Stomach smooth muscle (tissue), 2 donors: Measurements from ENCODE around the gene RAI14.
"Not testable (repeated sequence)": the region's sequence is repeated elsewhere in the genome, so short reads cannot be mapped to it uniquely, and the experiment has no call there.

Experiments used
- H3K27ac ChIP-seq: one replicate; pipeline ENCODE4 v1.7.0; 2013; ENCODE audit warnings: mild to moderate bottlenecking, low read length, inconsistent platforms
- H3K27me3 ChIP-seq, 2 donors: one replicate each; pipeline ENCODE4 v1.7.0; 2013; ENCODE audit warnings: low read length in 2 of 2; ENCODE audit not compliant: insufficient read depth in 2 of 2, control insufficient read depth in 1 of 2
- H3K36me3 ChIP-seq, 2 donors: one replicate each; pipeline ENCODE4 v1.7.0; 2013; ENCODE audit warnings: low read length in 2 of 2; ENCODE audit not compliant: control insufficient read depth in 2 of 2, insufficient read depth in 2 of 2
- H3K4me1 ChIP-seq: one replicate; pipeline ENCODE4 v1.7.0; 2013; ENCODE audit warnings: low read length; ENCODE audit not compliant: control insufficient read depth, insufficient read depth
- H3K4me3 ChIP-seq, 2 donors: one replicate each; pipeline ENCODE4 v1.7.0; 2013; ENCODE audit warnings: low read length in 2 of 2
- H3K9ac ChIP-seq, 2 donors: one replicate each; pipeline ENCODE4 v1.7.0; 2013; ENCODE audit warnings: low read length in 2 of 2, mild to moderate bottlenecking in 1 of 2
- H3K9me3 ChIP-seq, 2 donors: one replicate each; pipeline ENCODE4 v1.7.0; 2013; ENCODE audit warnings: low read length in 2 of 2; ENCODE audit not compliant: control insufficient read depth in 2 of 2
- donor health status: healthy.
- donor health status: Pancreatic carcinoma.

The RAI14 gene

DNA sequence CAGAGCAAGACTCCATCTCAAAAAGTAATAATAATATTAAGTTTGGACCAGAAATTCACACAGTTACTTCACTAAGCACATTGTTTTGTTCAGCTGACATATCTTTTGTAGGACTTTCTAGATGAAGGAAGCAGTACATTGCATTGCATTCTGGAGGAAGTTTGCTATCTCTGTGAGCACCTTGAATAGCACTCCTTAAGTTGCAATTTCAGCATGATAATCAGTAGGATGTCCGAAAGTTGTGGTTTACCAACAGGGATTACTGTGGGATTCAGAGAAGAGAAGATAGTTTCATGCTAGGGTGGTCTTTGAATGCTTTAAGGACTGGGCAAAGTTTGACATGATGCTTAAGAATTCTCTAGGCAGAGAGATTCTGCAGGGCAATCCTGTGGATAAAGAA, 164.5 kb downstream of the RAI14 start:
- Histone ChIP-seq H3K9ac (no peak overlapping the region), H3K4me3 (no peak overlapping the region), H3K27ac (no peak overlapping the region), H3K4me1 (no peaks in the 10 kb centered on the region), H3K36me3 (peaks cover 7 to 20% of the 10 kb centered on the region in 2 donors), H3K9me3 (no peaks in the 10 kb centered on the region), H3K27me3 (no peaks in the 10 kb centered on the region)

DNA sequence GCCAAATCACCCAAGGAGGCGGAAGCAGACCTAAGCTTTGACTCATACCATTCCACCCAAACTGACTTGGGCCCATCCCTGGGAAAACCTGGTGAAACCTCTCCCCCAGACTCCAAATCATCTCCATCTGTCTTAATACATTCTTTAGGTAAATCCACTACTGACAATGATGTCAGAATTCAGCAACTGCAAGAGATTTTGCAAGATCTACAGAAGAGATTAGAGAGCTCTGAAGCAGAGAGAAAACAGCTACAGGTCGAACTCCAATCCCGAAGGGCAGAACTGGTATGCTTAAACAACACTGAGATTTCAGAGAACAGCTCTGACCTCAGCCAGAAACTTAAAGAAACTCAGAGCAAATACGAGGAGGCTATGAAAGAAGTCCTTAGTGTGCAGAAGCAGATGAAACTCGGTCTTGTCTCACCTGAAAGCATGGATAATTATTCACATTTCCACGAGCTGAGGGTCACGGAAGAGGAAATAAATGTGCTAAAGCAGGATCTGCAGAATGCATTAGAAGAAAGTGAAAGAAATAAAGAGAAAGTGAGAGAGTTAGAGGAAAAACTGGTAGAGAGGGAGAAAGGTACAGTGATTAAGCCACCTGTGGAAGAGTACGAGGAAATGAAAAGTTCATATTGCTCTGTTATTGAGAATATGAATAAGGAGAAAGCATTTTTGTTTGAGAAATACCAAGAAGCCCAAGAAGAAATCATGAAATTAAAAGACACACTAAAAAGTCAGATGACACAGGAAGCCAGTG, 167.0 kb downstream of the RAI14 start:
- no peak overlapping the region for H3K9ac ChIP-seq
- H3K4me3 ChIP-seq = no peak overlapping the region
- H3K9me3 ChIP-seq = no peaks in the 10 kb centered on the region
- H3K36me3 ChIP-seq = peaks cover 19 to 40% of the 10 kb centered on the region in 2 donors
- H3K4me1 ChIP-seq = no peaks in the 10 kb centered on the region
- no peaks in the 10 kb centered on the region for H3K27me3 ChIP-seq
- no peak overlapping the region for H3K27ac ChIP-seq

DNA sequence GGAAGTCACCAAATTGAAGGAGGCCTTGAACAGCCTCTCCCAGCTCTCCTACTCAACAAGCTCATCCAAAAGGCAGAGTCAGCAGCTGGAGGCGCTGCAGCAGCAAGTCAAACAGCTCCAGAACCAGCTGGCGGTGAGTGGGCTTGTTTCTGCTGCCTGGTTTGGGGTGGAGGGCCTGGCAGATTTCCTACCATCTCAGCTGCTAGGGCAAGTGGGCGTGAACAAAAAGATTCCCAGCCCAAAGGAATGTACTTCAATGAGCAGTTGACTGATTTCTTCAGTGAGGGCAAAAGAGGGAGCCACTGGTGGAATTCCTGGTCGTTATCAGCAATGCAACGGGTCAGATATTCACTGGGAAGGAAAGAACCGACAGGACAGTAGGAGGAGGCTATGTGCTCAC, 170.2 kb downstream of the RAI14 start:
- peaks cover 32 to 53% of the 10 kb centered on the region in 2 donors for H3K36me3 ChIP-seq
- no peaks in the 10 kb centered on the region for H3K27me3 ChIP-seq
- no peak overlapping the region for H3K9ac ChIP-seq
- H3K9me3 ChIP-seq = no peaks in the 10 kb centered on the region
- no peak overlapping the region for H3K27ac ChIP-seq
- no peaks in the 10 kb centered on the region for H3K4me1 ChIP-seq
- H3K4me3 ChIP-seq = no peak overlapping the region

DNA sequence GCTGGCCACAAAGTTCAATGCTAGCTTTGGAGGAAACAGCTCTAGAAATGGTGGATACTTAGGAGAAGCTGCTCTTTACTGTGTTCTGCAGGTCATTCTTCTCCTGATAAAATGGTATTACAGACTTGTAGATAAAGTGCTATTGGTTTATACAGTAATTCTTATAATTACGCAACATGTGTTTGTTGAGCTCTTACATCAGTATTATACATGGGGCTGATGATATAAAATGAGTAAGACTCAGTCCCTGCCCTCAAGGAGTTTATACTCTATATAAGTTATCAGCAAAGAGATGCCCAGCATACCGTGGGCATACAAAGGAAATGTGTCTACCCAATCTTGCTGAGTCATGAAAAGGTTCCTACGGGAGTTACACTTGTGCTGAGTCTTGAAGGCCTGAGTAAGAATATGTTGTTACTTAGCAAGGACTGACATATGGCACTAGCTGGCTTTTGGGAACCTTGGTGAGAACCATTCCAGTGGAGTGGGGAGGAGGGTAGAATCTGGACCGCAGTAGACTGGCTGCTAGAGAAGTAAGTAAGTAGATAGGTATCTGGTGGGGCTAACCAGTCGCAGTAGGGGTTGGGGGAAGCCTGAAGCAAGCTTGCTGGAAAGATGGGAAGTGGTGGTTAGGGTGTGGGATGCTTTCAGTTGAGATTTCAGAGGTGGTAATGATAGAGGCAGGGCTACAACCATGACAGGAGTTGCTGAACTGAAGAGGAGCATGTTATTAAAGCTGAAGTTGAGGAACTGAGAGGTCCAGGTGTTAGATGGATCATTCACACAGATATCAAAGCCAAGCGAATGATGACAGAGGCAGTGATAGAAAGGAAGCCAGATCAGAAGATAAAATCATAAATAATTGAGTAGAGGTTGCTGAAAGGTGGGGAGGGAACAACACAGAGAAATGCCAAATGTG, 171.7 kb downstream of the RAI14 start:
- Histone ChIP-seq H3K27ac (no peak overlapping the region), H3K36me3 (peaks cover 32 to 56% of the 10 kb centered on the region in 2 donors), H3K4me3 (no peak overlapping the region), H3K27me3 (no peaks in the 10 kb centered on the region), H3K9ac (no peak overlapping the region), H3K4me1 (no peaks in the 10 kb centered on the region), H3K9me3 (no peaks in the 10 kb centered on the region)

DNA sequence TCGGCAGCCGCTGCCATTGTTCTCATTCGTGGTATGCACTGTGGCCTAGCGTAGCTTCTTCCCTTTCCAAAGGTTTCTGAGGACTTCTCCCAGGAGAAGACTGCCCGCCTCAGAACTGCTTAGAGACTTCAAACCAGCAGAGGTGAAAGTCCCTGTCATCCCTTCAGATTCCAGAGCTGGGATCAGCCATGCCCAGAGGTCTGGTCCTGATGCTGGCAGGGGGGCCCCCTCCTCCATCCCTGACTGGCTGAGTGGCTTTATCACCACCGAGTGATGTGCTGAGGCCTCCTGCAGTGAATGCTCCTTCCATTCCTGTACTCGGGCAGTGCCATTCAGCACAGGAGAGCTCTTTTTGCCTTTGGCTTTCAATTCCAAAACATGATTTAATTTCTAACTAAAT, 174.7 kb downstream of the RAI14 start:
- not testable (repeated sequence) for H3K4me3 ChIP-seq, H3K27me3 ChIP-seq, H3K9ac ChIP-seq, H3K9me3 ChIP-seq, H3K4me1 ChIP-seq, H3K27ac ChIP-seq
- H3K36me3 ChIP-seq = peaks cover 24 to 42% of the 10 kb centered on the region in 2 donors

DNA sequence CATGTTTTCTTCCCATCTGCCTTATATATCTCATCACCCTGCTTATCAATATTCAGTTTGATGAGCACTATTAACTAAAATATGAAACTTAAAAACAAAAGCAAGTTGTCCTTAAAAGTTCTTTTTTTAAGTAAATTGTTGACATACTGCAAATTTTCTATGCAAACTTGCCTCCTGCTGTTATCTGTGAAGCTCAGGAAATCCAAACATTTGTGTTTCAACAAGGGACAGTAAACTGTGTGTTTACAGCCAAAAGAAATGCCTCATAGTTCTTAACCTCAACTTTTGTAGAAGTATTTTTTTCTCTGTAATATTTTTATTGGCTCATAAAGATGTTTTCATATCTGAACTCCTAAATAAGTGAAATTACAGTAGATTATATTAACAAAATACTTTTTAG, 175.2 kb downstream of the RAI14 start:
- Histone ChIP-seq H3K36me3 (peaks cover 24 to 39% of the 10 kb centered on the region in 2 donors), H3K27ac (no peak overlapping the region), H3K9ac (no peak overlapping the region), H3K27me3 (no peaks in the 10 kb centered on the region), H3K4me1 (no peaks in the 10 kb centered on the region), H3K9me3 (no peaks in the 10 kb centered on the region), H3K4me3 (no peak overlapping the region)

DNA sequence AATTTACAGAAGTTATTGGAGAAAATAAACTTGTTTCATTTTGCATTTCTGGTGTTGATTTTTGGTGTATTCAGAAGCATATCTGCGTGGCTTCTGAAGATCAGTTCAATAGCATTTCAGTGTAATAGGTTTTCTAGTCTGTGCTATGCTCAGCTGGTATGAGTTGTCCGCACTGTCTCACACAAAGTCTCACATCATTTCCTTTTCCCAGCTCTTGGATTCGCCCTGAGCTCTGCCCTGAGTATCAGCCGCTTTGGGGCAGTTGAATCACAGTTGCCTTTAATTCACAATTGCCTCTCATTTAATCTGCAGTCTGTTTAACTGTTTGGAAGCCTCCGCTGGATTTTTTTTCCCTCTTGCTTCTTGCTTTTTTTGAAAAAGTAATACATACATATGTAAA, 176.4 kb downstream of the RAI14 start:
- no peaks in the 10 kb centered on the region for H3K27me3 ChIP-seq
- H3K9ac ChIP-seq = no peak overlapping the region
- H3K4me3 ChIP-seq = no peak overlapping the region
- H3K4me1 ChIP-seq = no peaks in the 10 kb centered on the region
- no peaks in the 10 kb centered on the region for H3K9me3 ChIP-seq
- no peak overlapping the region for H3K27ac ChIP-seq
- peaks cover 16 to 27% of the 10 kb centered on the region in 2 donors for H3K36me3 ChIP-seq

DNA sequence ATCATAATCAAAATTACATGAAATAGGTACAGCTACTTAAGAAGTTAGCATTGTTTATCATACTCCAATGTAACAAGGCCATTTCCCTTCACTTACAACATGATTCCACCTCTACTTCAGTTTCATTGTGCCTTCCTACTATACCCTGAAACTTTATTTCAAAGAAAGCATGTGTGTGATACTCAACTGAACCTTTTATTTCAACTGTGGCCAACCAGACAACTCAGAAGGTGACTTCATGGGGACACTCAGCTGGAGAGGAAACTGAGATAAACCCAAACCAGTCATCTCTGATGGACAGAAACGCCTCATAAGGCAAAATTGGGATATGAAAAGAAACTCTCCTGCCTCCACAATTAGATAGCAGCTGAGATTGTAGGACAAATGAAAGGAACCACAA, 177.0 kb downstream of the RAI14 start:
- Histone ChIP-seq H3K36me3 (peaks cover 12 to 22% of the 10 kb centered on the region in 2 donors), H3K27ac (no peak overlapping the region), H3K4me1 (no peaks in the 10 kb centered on the region), H3K27me3 (no peaks in the 10 kb centered on the region), H3K9me3 (no peaks in the 10 kb centered on the region), H3K9ac (no peak overlapping the region), H3K4me3 (no peak overlapping the region)

DNA sequence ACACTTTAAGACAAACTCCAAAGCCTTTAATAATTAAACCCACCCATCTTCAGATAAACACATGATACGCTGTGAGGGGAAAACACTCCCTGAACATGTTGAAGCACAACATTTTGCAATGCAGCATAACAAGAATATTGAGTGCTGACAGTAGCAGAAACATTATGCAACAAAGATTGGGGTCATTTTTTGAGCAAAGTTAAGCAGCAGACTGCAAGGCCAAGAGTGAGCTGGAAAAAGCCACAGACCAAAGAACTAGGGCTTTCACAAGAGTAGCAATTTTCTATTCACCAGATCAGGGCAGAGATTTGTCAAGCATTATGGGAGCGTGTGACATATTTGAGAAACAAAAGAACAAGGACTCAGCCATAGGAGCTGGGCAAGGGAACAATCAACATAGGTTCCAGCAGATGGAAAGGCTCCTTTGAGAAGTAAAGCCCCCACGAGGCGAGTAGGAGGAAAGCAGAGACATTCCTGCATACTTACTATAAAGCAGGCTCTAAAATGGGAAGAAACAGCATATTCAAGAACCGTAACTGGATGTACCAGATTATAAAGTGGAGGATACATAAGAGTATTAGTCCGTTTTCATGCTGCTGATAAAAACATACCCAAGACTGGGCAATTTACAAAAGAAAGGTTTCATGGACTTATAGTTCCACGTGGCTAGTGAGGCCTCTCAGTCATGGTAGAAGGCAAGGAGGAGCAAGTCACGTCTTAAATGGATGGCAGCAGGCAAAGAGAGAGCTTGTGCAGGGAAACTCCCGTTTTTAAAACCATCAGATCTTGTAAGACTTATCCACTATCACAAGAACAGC, 178.1 kb downstream of the RAI14 start:
- Histone ChIP-seq H3K4me1 (peaks cover 4% of the 10 kb centered on the region), H3K27ac (no peak overlapping the region)

DNA sequence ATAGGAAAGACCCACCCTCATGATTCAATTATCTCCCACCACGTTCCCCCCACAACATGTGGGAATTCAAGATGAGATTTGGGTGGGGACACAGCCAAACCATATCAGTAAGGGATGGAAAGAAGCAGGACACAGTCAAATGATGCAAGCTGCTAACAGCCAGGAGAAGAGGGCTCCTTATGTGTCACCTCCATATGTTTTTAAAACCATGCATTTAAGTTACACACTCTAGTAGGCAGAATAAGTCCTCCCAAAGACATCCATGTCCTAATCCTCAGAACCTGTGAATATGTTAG, 178.6 kb downstream of the RAI14 start:
- H3K4me3 ChIP-seq = no peak overlapping the region
- no peak overlapping the region for H3K27ac ChIP-seq
- no peaks in the 10 kb centered on the region for H3K27me3 ChIP-seq
- H3K9me3 ChIP-seq = no peaks in the 10 kb centered on the region
- peaks cover 9 to 19% of the 10 kb centered on the region in 2 donors for H3K36me3 ChIP-seq
- peaks cover 7% of the 10 kb centered on the region for H3K4me1 ChIP-seq
- H3K9ac ChIP-seq = no peak overlapping the region

More for the DNA sequence above, 178.1 kb downstream of the RAI14 start:
- Histone ChIP-seq H3K4me3 (no peak overlapping the region), H3K9ac (no peak overlapping the region), H3K9me3 (no peaks in the 10 kb centered on the region), H3K27me3 (no peaks in the 10 kb centered on the region), H3K36me3 (peaks cover 12 to 22% of the 10 kb centered on the region in 2 donors)
